IMR-90 (cell line): ENCODE data around the gene ZMYND10. TPM values are rescaled to one million over a fixed set of nuclear protein-coding genes. Genes with fewer than 3 reads are reported as not detected.

ENCODE experiments used
- ATAC-seq: fragments of 200-7000 bp; cut with Tn5 transposase; 2 replicates; pipeline ENCODE4 v1.9.1; 2020; ENCODE audit warnings: low read depth, mild to moderate bottlenecking, moderate library complexity
- BruUV-seq: library from RNA; stranded (reverse); fragments of 400-500 nt; replicated peaks from 2 replicates; lab custom pipeline; 2021; lab: Mats Ljungman, UMichigan
- CTCF ChIA-PET: fragments of 300-600 bp; formaldehyde crosslinking; extraction: SDS; loops from one replicate; lab custom pipeline; 2021; ENCODE audit warnings: antibody characterized with exemption; lab: Yijun Ruan, JAX
- POLR2A ChIA-PET: fragments of 300-600 bp; sonication (Branson Sonifier 250); formaldehyde crosslinking; loops from one replicate; lab custom pipeline; 2022; ENCODE audit warnings: antibody characterized with exemption; ENCODE audit not compliant: unreplicated experiment; lab: Charles Lee
- DNase-seq: peaks from one replicate; pipeline ENCODE4 v3.0.0; 2013
- H2AFZ ChIP-seq: replicated peaks from 2 replicates; pipeline ENCODE3; 2013; ENCODE audit warnings: low read length, mild to moderate bottlenecking; ENCODE audit not compliant: poor library complexity
- H2AK5ac ChIP-seq: 2 replicates; pipeline ENCODE4 v1.6.1; 2013; ENCODE audit warnings: low read depth, low read length, inconsistent platforms
- H2AK9ac ChIP-seq: replicated peaks from 2 replicates; pipeline ENCODE3; 2013; ENCODE audit warnings: mild to moderate bottlenecking, low read depth, low read length, moderate library complexity; ENCODE audit not compliant: poor library complexity
- H2BK120ac ChIP-seq: 2 replicates; pipeline ENCODE4 v1.6.1; 2013; ENCODE audit warnings: low read depth, low read length, inconsistent platforms
- H2BK15ac ChIP-seq: 3 replicates; pipeline ENCODE4 v1.6.1; 2013; ENCODE audit warnings: low read depth, low read length, inconsistent platforms
- H2BK20ac ChIP-seq: 2 replicates; pipeline ENCODE4 v1.6.1; 2013; ENCODE audit warnings: low read depth, mild to moderate bottlenecking, inconsistent platforms, low read length, moderate library complexity
- H2BK5ac ChIP-seq: 2 replicates; pipeline ENCODE4 v1.6.1; 2013; ENCODE audit warnings: mild to moderate bottlenecking, low read depth, low read length, inconsistent platforms; ENCODE audit not compliant: poor library complexity, severe bottlenecking
- H3K14ac ChIP-seq: replicated peaks from 2 replicates; pipeline ENCODE4 v1.6.1; 2013; ENCODE audit warnings: low read depth, low read length, inconsistent platforms
- H3K18ac ChIP-seq: 2 replicates; pipeline ENCODE4 v1.6.1; 2013; ENCODE audit warnings: low read depth, low read length, control low read depth
- H3K23ac ChIP-seq: 2 replicates; pipeline ENCODE4 v1.6.1; 2013; ENCODE audit warnings: low read depth, low read length, inconsistent platforms
- H3K27ac ChIP-seq: 2 replicates; pipeline ENCODE4 v1.5.1; 2013; ENCODE audit warnings: mild to moderate bottlenecking, control low read depth, low read length; ENCODE audit not compliant: insufficient read depth
- H3K27me3 ChIP-seq: 2 replicates; pipeline ENCODE4 v1.6.1; 2013; ENCODE audit warnings: low read length; ENCODE audit not compliant: control insufficient read depth, insufficient read depth
- H3K36me3 ChIP-seq: 2 replicates; pipeline ENCODE4 v1.6.1; 2013; ENCODE audit warnings: low read length, mixed read lengths; ENCODE audit not compliant: control insufficient read depth, insufficient read depth
- H3K4ac ChIP-seq: 2 replicates; pipeline ENCODE4 v1.6.1; 2013; ENCODE audit warnings: low read depth, low read length, inconsistent platforms
- H3K4me1 ChIP-seq: 2 replicates; pipeline ENCODE4 v1.6.1; 2013; ENCODE audit warnings: low read length, mixed read lengths; ENCODE audit not compliant: control insufficient read depth, insufficient read depth
- H3K4me2 ChIP-seq: 2 replicates; pipeline ENCODE4 v1.6.1; 2013; ENCODE audit warnings: low read depth, mild to moderate bottlenecking, control low read depth, low read length, moderate library complexity
- H3K4me3 ChIP-seq: 2 replicates; pipeline ENCODE4 v1.5.1; 2013; ENCODE audit warnings: low read depth, mild to moderate bottlenecking, control low read depth, low read length, moderate library complexity; ENCODE audit not compliant: insufficient read depth
- H3K56ac ChIP-seq: 2 replicates; pipeline ENCODE4 v1.6.1; 2013; ENCODE audit warnings: low read length, inconsistent platforms; ENCODE audit not compliant: insufficient read depth; ENCODE audit errors: extremely low read depth
- H3K79me1 ChIP-seq, 2 experiments: 2 replicates each; pipeline ENCODE4 v1.6.1; 2013; ENCODE audit warnings: low read length in 2 of 2, inconsistent platforms in 1 of 2, low read depth in 1 of 2
- H3K9ac ChIP-seq: 2 replicates; pipeline ENCODE4 v1.6.1; 2013; ENCODE audit warnings: low read depth, low read length, control low read depth
- H3K9me1 ChIP-seq: 2 replicates; pipeline ENCODE4 v1.6.1; 2013; ENCODE audit warnings: low read length, inconsistent platforms; ENCODE audit not compliant: insufficient read depth
- H3K9me3 ChIP-seq: 2 replicates; pipeline ENCODE4 v1.6.1; 2013; ENCODE audit warnings: low read length; ENCODE audit not compliant: control insufficient read depth, insufficient read depth
- H4K20me1 ChIP-seq: 2 replicates; pipeline ENCODE4 v1.6.1; 2013; ENCODE audit warnings: low read length, inconsistent platforms; ENCODE audit not compliant: insufficient read depth
- H4K5ac ChIP-seq: 2 replicates; pipeline ENCODE4 v1.6.1; 2013; ENCODE audit warnings: mild to moderate bottlenecking, low read depth, low read length, control low read depth
- H4K8ac ChIP-seq, 2 experiments: 2 replicates each; pipeline ENCODE4 v1.6.1; 2013; ENCODE audit warnings: low read depth in 2 of 2, low read length in 2 of 2, control low read depth in 1 of 2, inconsistent platforms in 1 of 2
- H4K91ac ChIP-seq: 2 replicates; pipeline ENCODE4 v1.6.1; 2013; ENCODE audit warnings: low read depth, low read length, inconsistent platforms; ENCODE audit not compliant: insufficient read depth
- CEBPB ChIP-seq: IDR thresholded peaks from 2 replicates; pipeline ENCODE4 v1.6.1; 2012; ENCODE audit warnings: low read depth, low read length, improper control_type of control experiment
- RAD21 ChIP-seq: IDR thresholded peaks from 2 replicates; pipeline ENCODE4 v1.6.1; 2012; ENCODE audit warnings: low read length, improper control_type of control experiment
- SMC3 ChIP-seq: fragments of 150-350 bp; IDR thresholded peaks from 2 replicates; pipeline ENCODE4 v1.6.1; 2016; ENCODE audit warnings: low read depth, mild to moderate bottlenecking, antibody characterized with exemption, low read length, moderate library complexity
- WGBS, 2 experiments: methylation state at CpG; one replicate each; pipeline versions ENCODE4 v1.1.5 to v1.1.7; 2013; ENCODE audit warnings: missing lambda C conversion rate in 2 of 2; ENCODE audit not compliant: insufficient read length in 1 of 2; ENCODE audit errors: extremely low coverage in 2 of 2; 5-methylcytosine and 5-hydroxymethylcytosine counted together
- dilution Hi-C: fragments of 300-500 bp; cut with HindIII; formaldehyde crosslinking; loops from one replicate; pipeline ENCODE4 v1.14.3; 2018; ENCODE audit warnings: low sequenced_read_pairs; ENCODE audit not compliant: unreplicated experiment
- in situ Hi-C: fragments of 300-500 bp; cut with MboI; formaldehyde crosslinking; loops from 3 replicates; pipeline ENCODE4 v1.14.3; 2019; ENCODE audit warnings: low sequenced_read_pairs, inconsistent platforms, mixed read lengths
- intact Hi-C: fragments of 100-400 bp; cut with micrococcal nuclease; formaldehyde crosslinking; loops from 2 replicates; pipeline ENCODE4 v1.10.0; 2022
- polyA plus RNA-seq, 3 experiments: library from polyadenylated mRNA; depleted of rRNA; stranded (reverse); fragments of >200 nt; gene quantifications; 2 replicates each; pipeline ENCODE4 v1.2.3, GENCODE V29; 2012; ENCODE audit warnings: low replicate concordance in 1 of 3
- total RNA-seq: library from RNA; depleted of rRNA; stranded (reverse); fragments of >200 nt; gene quantifications from 2 replicates; pipeline ENCODE4 v1.2.3, GENCODE V29; 2012
- TF ChIP-seq, protein P1 (sequence below): fragments of 150-350 bp; IDR thresholded peaks from 2 replicates; pipeline ENCODE4 v1.6.1; 2017; ENCODE audit warnings: mild to moderate bottlenecking, antibody characterized with exemption, low read length, low read depth

The ZMYND10 gene
- total and polyA plus RNA-seq, 2 of the 4 experiments (the other 2 are of a cell fraction), result 1.1 to 1.4 TPM

DNA sequence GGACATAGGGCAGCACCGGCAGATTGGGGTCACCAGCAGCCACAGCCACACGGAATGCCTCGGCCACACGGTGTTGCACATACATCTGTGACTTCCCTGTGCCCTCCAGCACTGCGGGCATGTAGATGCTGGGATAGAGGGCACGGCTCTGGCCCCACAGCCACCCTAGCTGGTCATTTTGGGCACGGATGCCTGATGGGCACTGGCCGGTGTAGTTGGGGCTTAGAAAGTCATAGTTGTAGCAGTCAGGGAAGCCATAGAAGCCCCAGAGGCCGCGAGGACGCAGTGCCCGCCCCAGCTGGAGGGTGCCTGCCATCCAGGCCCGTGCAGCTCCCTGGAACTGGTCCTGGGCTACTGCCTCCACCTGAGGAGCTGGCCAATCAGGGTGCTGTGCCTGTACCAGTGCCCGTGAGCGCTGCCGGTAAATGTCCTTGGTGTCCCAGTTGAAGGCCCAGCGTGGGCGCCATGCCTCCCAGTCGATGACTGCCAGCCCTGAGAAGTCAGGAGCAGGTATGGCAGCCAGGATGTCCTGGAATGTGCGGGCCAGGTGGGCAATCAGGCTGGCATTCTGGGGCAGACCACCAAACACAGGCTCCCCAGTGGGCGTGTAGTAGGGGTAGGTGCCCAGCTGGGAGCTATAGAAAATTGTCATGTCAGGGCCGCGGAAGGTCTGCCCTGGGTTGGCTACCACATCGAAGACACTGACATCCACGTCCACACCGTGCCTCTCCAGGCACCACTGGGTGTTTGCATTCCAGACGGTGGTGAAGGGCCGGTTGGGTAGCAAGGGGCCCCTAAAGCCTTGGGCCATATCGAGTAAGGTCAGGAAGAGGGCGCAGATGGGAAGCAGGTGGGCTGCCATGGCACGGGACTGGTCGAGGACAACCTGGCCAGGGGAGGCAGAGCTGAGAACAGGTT lies 43.2 kb downstream of the ZMYND10 start:
- Histone ChIP-seq H4K91ac (no peak overlapping the region), H2BK5ac (no peak overlapping the region), H3K23ac (no peak overlapping the region), H3K4ac (no peak overlapping the region), H3K36me3 (no peaks in the 10 kb centered on the region), H3K27me3 (no peaks in the 10 kb centered on the region), H3K4me2 (no peak overlapping the region), H3K4me3 (no peak overlapping the region), H3K27ac (no peak overlapping the region), H3K14ac (no peak overlapping the region), H2AK5ac (no peak overlapping the region), H2BK20ac (no peak overlapping the region), H4K20me1 (no peaks in the 10 kb centered on the region), H3K9ac (no peak overlapping the region), H2BK120ac (no peak overlapping the region), H3K9me1 (peaks cover 21% of the 10 kb centered on the region), H3K4me1 (peaks cover 13% of the 10 kb centered on the region), H2AK9ac (peak overlapping the region; percentile 37), H4K8ac (no peak overlapping the region), H4K5ac (no peak overlapping the region), H3K9me3 (no peaks in the 10 kb centered on the region), H3K56ac (no peak overlapping the region), H3K79me1 (peaks cover 13 to 31% of the 10 kb centered on the region in 2 experiments), H3K18ac (no peak overlapping the region), H2BK15ac (no peak overlapping the region), H2AFZ (no peak overlapping the region)
- POLR2A ChIA-PET, result no interaction called here
- dilution Hi-C loops (no loop called here), in situ Hi-C loops (no loop called here), intact Hi-C loops (no loop called here)
- WGBS, 2 experiments, result 85% methylated on average over 12 of the region's 32 CpGs; no CpG with 5 or more reads in 1 of the 2 experiments
- no TSS peak for BruUV-seq
- no peak for ATAC-seq
- no peak for DNase-seq
- CTCF ChIA-PET, result no interaction called here
- TF ChIP-seq SMC3, result no peak
- no peak for TF ChIP-seq RAD21
- TF ChIP-seq, protein P1, sequence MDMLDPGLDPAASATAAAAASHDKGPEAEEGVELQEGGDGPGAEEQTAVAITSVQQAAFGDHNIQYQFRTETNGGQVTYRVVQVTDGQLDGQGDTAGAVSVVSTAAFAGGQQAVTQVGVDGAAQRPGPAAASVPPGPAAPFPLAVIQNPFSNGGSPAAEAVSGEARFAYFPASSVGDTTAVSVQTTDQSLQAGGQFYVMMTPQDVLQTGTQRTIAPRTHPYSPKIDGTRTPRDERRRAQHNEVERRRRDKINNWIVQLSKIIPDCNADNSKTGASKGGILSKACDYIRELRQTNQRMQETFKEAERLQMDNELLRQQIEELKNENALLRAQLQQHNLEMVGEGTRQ, result no peak
- no peak for TF ChIP-seq CEBPB
